GM18907 (cell line): ENCODE results near the gene MPZL3.

ENCODE experiments used
- ATAC-seq: cut with Tn5 transposase; IDR thresholded peaks from one replicate; pipeline ENCODE4 v1.9.1; 2021; ENCODE audit warnings: mild to moderate bottlenecking, moderate library complexity; ENCODE audit not compliant: unreplicated experiment

Gene MPZL3, protein sequence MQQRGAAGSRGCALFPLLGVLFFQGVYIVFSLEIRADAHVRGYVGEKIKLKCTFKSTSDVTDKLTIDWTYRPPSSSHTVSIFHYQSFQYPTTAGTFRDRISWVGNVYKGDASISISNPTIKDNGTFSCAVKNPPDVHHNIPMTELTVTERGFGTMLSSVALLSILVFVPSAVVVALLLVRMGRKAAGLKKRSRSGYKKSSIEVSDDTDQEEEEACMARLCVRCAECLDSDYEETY

DNA sequence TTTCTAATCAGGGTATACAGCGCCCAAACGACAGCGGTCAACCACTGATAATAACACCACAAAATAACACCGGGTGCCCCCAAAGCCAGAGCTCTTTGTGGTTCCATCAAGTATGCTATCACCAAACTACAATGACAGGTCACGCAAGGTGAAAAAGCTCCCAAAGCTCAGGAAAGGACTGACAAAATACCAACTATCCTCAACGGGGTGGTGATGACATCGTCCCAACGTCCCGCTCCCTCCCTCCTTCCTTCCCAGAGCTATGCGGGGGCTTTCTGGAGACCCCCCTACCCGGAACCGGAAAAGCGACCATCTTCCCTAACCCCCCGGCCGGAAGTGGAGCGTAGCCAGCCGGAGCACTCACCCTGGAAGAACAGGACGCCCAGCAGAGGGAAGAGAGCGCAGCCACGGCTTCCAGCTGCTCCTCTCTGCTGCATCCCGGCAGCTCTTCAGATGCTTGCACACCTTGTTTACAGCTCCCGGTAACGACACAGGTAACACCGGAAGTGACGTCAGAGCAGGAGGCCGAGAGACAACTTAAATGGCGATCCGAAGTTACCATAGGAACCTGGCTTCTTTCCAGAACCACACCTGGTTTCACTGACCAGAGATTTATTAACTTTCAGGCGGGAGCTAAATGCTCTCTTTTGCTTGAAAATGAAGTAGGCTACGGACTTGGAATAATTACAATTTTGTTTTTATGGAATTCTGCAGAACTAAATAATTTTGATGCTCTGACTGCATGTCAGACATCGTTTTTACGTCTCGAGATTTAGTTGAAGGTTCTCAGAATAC, at the start of gene MPZL3:
Gene MPZL3 (minus strand): TSS at position 508 of the 795 bp plus-strand sequence. CDS start 71 bp downstream, at position 437.
- ATAC-seq, result peak; percentile 68

DNA sequence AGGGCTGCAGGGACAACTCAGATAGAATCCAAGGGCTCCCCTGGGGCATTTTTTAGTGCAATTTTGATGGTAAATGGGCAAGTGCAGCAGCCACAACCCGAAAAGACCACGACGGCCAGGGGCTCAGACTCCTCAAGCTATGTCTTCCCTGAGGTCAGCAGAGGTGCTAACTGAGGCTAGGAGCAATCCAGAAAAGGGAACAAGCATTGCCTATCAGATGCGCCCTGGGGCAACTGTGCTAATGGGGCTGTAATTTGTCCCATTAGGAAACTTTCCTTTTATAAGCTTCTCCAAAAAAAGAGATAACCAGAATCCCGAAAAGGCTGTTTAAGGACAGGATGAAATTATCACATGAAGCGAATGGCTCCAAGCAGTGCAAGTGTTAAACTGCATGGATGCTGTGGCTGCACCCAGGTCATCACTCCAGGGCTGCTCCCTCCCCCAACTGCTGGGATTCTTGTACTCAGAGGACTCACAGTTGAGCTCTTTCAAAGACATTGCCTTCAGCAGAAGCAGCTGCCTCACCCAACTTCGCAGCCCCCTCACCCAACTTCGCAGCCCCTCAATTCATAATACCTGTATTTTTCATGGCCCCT, 49.5 kb upstream of the MPZL3 start:
- no peak for ATAC-seq

DNA sequence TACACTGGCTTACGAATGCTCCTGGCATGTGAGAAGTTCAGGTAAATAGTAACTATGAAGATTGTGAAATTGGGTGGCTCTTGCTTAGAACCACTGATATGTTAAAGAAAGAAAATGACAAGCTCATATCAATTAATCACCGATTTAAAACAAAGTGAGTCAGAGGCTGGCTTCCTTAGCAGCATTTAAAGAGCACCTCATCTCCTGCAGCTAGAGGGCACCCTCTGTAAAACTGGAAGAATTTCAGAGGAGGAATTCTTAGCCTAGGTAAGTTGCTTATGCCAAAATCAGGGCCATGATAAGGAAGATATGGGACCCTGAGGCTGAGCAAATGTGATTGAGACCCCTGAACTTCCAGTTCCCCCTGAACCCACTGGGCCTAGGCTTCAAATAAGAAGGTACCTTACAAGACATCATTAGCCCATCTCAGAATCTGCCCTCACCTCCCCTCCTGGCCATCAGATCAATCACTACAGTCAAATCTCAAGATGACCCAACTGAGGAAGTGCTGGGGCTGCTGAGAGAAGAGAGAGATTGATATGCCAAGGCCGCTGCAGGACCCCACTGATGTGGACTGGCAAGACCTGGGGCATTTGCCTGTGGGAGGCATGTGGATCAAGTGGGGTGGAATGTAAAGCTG, 43.8 kb upstream of the MPZL3 start:
- no peak for ATAC-seq

DNA sequence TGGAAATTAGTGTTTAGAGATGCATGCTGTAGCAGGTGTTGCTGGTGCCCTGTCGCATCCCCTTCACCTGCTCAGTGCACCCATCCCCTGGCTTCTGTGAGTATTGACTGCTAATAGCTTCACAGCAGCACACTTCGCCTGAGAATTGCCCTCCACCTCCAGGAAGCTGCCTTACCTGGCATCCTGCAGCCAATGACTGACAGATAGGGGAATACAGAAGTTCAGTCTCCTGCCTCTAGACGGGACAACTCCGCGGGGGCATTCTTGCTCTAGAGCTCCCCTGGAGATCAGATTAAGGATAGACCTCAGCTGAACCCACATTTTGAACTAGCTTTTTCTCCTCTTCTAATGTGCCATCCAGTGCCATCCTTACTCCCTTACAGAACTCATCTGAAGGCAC, 43.0 kb upstream of the MPZL3 start:
- ATAC-seq, result no peak

DNA sequence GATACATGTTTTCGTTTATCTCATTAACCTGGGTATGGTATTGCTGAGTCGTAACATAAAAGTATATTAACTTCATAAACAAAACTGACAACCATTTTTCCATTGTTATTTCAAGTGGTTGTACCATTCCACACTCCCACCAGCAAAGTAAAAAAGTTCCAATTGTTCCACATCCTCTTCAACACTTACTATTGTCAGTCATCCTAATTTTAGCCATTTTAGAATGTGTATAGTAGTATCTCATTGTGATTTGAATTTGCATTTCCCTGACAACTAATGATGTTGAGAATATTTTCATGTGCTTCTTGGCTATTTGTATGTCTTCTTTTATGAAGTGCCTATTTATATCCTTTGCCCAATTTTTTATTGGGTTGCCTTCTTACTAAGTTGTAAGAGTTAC, 41.9 kb upstream of the MPZL3 start:
- no peak for ATAC-seq

DNA sequence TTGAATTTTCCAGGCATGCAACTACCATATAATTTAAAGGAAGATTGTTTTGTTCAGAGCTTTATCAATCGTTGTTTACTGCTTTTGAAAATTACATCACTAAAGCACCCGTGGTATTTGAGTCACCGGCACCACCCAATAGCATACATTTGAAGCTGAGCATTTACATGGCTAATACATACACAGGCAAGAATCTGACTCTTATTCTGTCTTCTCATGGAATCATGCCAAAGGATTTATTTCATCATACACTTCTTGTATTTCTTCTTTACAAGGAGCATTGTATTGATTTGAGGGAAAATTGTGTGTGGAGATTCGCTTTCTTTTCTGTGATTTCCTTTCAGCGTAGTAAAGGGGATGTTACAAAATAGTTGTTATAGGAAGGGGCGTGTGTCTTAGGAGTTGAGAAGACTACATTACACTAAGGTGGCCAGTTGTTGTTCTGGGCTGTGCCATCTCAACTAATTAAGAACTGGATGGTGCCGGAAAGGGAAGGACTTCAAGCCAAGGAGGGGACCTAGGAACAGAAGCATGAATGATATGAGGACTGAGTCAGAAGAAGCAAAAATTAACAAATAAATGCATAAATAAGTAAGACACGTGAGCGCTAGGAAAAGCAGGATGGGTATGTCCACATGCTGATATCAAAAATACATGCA, 39.4 kb upstream of the MPZL3 start:
- ATAC-seq, result no peak

DNA sequence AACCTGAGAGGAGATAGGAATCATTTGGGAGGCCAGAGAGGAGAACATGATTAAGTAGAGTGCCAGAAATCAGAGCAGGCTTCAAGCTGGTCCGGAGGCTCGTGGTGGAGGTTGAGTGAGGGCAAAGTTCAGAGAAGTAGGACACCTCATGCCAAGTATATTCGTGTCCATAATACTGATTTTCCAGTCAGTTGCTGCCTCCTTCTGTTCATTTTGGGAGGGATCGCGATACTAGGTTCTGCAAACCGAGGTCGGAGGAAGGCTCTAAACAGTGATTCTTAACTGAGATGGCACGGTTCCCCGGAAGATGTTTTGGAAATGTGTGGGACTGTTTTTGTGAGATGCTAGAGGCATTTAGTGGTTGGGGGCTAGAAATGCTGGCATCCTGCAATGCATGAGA, 38.8 kb upstream of the MPZL3 start:
- no peak for ATAC-seq

DNA sequence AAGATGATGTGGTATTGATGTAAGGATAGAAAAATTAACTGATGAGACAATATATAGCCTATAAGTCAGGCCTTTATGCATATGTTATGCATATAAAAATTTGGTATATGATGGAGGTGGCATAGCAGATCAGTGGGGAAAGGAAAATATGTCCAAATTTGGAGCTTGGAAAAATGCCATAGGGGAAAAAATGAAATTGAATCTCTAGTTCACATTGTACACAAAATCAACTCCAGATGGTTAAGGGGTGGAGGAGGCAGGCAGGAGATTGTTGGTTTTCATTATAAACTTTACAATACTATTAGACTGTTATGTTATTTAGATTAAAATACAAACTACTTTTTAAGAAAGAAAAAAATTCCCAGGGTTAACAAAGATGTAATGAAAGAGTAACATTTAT, 37.2 kb upstream of the MPZL3 start:
- ATAC-seq, result no peak

DNA sequence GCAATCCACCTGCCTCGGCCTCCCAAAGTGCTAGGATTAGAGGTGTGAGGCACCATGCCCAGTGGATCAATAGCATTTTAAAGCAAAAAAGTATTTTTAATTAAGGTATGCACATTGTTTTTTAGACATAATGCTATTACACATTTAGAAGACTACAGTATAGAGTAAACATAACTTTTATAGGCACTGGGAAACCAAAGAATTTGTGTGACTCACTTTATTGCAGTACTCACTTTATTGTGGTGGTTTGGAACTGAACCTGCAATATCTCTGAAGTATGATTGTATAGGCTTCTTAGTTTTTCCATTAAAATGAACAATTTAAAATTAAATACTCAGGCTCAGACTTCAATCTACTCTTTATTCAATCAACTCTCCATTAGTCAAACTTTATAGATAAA, 34.8 kb upstream of the MPZL3 start:
- ATAC-seq, result no peak

DNA sequence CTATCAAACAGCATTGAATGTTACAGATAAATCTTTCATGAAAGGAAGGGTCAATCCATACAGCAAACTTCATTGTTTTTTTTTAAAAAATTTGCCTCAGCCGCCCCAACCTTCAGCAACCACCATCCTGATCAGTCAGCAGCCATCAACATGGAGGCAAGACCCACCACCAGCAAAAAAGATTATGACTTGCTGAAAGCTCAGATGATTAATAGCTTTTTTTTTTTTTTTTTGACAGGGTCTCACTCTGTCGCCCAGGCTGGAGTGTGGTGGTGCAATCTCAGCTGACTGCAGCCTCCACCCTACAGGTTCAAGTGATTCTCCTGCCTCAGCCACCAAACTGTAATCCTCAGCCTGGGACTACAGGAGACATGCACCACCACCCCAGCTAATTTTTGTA, 34.4 kb upstream of the MPZL3 start:
- ATAC-seq, result no peak

DNA sequence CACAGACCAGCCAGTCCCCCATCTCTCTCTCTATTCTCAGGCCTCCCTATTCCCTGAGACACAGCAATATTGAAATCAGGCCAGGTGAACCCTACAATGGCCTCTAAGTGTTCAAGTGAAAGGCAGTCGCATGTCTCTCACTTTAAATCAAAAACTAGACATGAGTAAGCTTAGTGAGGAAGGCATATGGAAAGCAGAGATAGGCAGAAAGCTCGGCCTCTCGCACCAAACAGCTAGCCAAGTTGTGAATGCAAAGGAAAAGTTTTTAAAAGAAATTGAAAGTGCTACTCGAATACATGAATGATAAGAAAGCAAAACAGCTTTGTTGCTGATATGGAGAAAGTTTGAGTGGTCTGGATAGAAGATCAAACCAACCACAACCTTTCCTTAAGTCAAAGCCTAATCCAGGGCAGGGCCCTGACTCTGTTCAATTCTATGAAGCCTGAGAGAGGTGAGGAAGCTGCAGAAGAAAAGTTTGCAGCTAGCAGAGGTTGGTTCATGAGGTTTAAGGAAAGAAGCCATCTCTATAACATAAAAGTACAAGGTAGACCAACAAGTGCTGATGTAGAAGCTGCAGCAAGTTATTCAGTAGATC, 31.7 kb upstream of the MPZL3 start:
- no peak for ATAC-seq

DNA sequence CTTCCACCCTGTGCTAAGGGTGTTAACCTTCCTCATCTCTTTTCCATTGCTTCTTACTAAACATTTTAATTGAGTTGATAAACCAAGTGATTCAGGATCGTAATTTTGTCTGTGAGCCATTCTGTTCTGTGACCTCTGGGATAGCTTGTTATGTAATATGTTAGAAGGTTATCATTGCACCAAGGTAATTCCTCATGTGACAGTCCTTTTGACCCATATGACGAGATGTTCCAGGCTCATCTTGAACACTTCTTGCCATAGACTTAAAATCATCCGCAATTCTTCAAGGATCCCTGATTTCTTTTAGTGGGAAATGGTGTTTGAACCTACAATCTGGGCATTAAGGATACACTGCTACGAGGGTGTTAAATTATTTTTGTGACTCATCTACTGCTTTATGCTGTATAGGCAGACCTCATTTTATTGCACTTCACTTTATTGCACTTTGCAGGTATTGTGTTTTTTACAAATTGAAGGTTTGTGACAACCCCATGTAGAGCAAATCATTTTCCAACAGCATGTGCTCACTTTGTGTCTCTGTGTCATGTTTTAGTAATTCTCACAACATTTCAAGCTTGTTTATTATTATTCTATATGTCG, 31.0 kb upstream of the MPZL3 start:
- ATAC-seq, result no peak

DNA sequence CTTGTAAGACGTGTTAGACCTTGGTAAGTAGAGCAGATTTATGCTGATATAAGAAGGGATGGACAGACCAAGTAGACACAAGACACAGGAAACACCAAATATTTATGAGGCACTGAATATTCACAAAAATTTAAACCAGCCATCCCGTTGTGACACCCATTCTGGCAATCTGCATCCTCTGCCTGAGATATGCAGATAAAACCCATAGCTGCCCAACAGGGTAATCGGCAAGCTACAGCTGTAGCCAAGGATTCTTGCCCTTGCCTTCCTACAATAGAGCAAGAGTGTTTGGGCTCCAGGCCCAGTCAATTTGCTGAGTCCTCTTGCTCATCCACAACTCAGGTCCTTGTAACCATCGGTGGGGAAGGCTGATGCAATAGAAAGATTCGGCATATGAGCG, 30.4 kb upstream of the MPZL3 start:
- ATAC-seq, result no peak

DNA sequence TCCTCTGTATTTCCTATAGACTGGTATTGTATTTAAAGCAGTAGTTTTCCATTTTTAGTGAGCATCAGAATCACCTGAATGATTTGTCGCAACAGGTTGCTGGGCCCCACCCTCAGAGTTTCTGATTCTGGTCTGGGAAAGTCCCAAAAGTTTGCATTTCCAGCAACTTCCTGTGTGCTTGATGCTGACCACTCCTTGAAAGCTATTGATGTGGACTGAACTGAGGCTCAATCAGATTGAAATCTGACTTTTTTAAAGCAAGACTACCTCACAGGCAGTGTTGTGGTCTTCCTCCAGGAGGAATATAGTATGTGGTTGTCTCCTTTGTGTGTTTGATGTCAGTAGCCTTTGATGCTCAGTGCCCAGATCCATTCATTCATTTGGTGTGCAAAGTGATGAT, 29.1 kb upstream of the MPZL3 start:
- ATAC-seq, result no peak

DNA sequence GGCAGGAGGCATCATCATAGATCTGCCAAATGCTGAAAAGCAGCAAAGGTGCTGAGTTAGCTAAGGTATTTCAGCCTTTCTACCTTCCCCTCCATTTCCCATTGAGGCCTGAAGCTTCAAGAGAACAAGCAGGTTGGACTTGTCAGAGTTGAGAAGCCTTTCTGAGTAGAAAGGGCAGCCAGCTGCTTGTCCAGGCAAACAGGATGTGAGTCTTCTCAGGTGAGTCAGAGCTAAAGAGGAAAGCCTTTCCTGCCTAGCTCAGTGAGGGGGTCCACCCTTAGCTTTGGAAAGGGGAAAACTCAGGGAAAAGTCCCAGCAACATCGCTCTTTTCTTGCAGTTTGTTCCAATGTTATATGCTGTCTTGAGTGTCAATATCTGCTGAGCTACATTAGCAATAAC, 25.1 kb upstream of the MPZL3 start:
- no peak for ATAC-seq

DNA sequence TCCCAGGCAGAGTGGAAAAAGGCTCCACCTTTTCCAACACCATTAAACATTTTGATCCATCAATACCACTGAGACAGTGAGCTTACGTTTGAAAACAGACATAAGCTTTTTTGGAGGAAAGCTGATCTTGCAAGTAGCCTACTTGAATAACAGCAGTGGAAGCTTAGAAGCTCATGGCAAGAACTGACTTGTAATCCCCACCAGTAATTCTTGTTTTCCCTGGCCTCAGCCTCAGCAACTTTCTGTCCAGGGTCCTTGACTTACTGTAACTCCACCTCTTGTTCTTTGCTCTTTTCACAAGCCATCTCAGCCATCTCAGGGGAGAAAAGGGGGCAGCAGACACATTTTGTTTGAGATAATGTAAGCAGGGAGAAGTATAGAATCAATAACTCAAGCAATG, 24.3 kb upstream of the MPZL3 start:
- ATAC-seq, result no peak

DNA sequence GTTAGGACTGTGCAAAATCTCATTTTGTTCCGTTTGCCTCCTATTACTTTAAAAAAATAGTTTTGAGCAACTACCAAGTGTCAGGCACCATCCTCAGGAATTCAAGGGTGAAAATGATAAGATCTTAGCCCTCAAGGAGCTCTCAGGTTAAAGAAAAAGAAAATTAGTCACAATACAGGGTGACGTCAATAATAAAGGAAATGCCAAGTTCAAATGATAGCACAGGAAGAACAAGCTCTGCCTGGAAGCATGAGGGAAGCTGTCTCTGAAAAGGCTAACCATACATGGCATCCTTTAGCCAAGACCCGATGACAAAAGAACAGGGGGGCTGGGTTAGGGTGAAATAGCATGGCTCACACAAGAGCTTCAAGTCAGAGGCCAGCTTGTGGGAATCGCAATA, 23.0 kb upstream of the MPZL3 start:
- no peak for ATAC-seq

DNA sequence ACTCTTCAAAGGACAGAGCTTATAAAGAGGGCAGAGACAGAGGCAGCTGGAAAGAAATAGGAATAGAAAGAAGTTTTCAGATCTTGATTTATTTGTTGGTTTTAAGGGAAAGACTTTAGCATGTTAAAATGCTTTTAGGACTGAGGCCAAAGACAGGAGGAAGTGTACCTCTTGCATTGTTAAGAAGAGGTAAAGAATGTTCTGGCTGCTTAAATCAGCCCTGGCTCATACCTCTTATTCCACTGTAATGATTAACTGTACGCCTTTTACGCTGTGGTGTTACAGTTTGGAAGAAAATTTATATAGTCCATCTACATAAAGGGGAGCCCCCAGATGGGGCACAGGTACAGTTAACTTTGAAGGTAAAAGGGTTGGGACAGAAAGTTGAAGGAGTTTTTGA, 22.0 kb upstream of the MPZL3 start:
- no peak for ATAC-seq

DNA sequence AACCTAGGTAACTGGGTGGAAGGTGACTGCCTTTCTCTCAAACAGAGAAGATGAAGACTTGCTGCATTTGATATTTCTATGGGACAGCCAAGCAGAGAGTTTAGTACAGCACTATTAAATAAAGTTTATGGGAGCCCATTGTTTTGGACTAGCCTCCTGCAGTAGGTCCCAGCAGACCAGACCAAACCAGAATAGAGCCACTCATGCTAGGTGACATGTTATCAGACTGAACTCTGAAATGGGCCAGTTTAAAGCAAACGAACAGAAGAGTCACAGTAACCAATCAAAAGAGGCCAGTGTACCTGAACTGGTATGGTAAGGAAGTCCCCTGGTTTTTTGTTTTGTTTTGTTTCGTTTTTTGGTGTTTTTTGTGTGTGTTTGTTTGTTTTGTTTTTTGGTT, 19.8 kb upstream of the MPZL3 start:
- no peak for ATAC-seq

DNA sequence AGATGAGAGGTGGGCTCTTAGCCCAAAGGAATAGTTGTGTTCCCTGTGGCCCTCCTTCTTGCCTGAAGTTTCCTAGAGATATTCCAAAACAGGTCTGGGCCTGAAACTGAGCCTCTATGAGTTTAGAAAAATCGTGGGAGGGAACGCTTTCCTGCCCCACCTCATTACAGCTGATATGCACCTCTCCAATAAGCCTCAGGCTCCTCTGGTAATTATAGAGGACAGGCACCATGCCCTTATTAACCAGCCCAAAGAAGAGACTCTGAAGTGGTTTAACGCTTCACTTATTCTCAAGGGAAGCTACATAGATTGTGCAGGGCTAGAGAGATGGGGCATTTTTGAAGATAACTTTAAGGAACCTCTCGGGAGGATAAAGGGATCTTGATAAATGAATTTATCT, 15.3 kb upstream of the MPZL3 start:
- ATAC-seq, result no peak

DNA sequence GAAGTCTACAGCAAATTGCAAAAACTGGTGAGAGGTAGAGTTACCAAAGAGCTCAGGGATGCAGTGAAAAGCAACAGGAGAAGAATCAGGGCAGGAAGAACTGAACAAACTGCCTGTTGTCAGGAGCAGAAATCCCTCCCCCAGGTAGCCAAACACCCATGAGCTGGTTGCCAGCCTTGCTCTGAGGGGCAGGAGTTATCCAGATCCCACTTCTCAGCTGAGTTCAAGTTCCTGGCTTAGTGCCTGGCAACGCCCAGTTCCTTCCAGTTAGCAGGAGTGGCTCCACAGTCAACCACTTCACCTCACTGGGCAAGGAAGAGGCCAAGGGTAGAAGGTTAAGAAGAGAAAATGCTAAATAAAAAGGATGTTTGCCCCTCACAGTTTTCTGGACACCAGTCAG, 13.8 kb upstream of the MPZL3 start:
- ATAC-seq, result no peak
